ENCODE measurements around the gene SLC66A1. TPM values are rescaled to one million over a fixed set of nuclear protein-coding genes. Genes with fewer than 3 reads are reported as not detected.
A peak's percentile ranks its signal among the peaks of the same experiment; 100 is the strongest.

Gene SLC66A1
- total and polyA plus RNA-seq, 9 of the 15 experiments (the other 6 are each of a cell fraction or from before 2014, with no cell fraction given), result 1.2 to 40.8 (median 18.6) TPM

DNA sequence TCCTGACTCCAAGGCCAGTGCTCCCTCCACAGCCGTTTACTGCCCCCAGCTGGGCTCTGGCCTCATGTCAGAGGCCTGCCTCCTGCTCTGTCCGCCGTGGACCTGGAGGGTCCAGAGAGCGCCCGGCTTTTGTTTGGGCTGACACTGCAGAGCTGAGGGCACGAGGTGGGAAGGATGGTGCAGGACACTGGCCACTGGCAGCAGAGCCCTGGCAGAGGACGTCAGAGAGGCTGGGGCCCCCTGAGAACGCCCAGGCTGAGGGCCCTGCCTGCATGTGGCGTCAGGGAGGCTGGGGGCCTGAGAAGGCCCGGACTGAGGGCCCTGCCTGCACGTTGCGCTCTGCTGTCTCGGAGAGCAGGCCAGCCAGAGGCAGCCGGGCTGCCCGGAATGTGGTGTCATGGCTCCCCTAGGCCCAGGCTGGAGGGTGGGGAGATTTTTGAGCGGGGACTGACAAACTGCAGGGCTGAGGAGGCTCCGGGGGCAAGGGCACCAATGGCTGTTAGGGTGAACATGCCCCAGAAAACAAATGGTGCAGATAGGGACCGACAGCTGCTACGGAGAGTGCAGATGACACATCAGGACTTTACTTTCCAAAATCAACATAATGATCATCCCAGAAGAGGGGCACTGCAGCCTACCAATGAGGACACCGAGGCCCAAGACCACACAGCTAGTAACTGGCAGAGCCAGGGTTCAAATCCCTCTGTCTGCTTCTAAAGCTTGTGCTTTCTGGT is 31.7 kb downstream of the SLC66A1 start (continued):
- TF ChIP-seq NR2C1 (IDR thresholded peaks at IDR 0.05) (no peak), NR2C1 (tag; IDR thresholded peaks at IDR 0.05) (no peak), ZNF695 (CRISPR knock-in tag; IDR thresholded peaks at IDR 0.05) (no peak), POLR2G (IDR thresholded peaks at IDR 0.05; ENCODE audit: low read depth, low read length) (peak; percentile 27; the same call in 1 of the 2 replicates), REST (IDR thresholded peaks at IDR 0.05; ENCODE audit: borderline replicate concordance) (no peak), REST (CRISPR knock-in tag; IDR thresholded peaks at IDR 0.05; ENCODE audit: low read depth) (no peak), CLOCK (CRISPR knock-in tag; IDR thresholded peaks at IDR 0.05; ENCODE audit: borderline replicate concordance) (no peak), DIDO1 (tag; IDR thresholded peaks at IDR 0.05; ENCODE audit: low read depth) (no peak), MBD1 (CRISPR knock-in tag; IDR thresholded peaks at IDR 0.05) (no peak), IRF2 (CRISPR knock-in tag; IDR thresholded peaks at IDR 0.05) (no peak)

All from K562 (cell line).